Stomach (tissue), 9 donors: ENCODE measurements around the gene GPR158. TPM values are rescaled to one million over a fixed set of nuclear protein-coding genes. Genes with fewer than 3 reads are reported as not detected.

Experiments used
- DNase-seq, 2 donors: peaks; one replicate each; pipeline versions ENCODE4 v3.0.0 to v3.0.0-alpha.2; 2013 to 2019
- H3K27ac ChIP-seq, 5 donors: fragments of 200-600 bp in 4 of 5; sonication (generic) in 4 of 5; one replicate each; pipeline ENCODE4 v1.5.1; 2013 to 2019; ENCODE audit warnings: mild to moderate bottlenecking in 1 of 5, moderate library complexity in 1 of 5
- H3K27me3 ChIP-seq, 3 donors: fragments of 200-600 bp; sonication (generic); one replicate each; pipeline ENCODE4 v1.5.1; 2017 to 2019; ENCODE audit warnings: mixed run types in 1 of 3
- H3K36me3 ChIP-seq, 4 donors: fragments of 200-600 bp; sonication (generic); 1 replicate in 3 of 4; 2 replicates in 1 of 4; pipeline ENCODE4 v1.5.1; 2016 to 2019
- H3K4me1 ChIP-seq, 4 donors: fragments of 200-600 bp; sonication (generic); one replicate each; pipeline ENCODE4 v1.5.1; 2016 to 2019
- H3K4me3 ChIP-seq, 4 donors: fragments of 200-600 bp; sonication (generic) in 3 of 4; one replicate each; pipeline ENCODE4 v1.5.1; 2016 to 2019; ENCODE audit warnings: mild to moderate bottlenecking in 1 of 4
- H3K9me3 ChIP-seq, 4 donors: fragments of 200-600 bp; sonication (generic); one replicate each; pipeline ENCODE4 v1.5.1; 2016 to 2019
- CTCF ChIP-seq, 7 experiments: fragments of 450-650 bp in 4 of 7; fragments of 200-600 bp in 3 of 7; sonication (generic) in 3 of 7; IDR thresholded peaks; one replicate each; pipeline ENCODE4 v1.5.1; 2016 to 2019; ENCODE audit warnings: antibody characterized with exemption in 7 of 7, control low read depth in 2 of 7, mild to moderate bottlenecking in 1 of 7
- EP300 ChIP-seq: sonication (generic); formaldehyde crosslinking; IDR thresholded peaks from one replicate; pipeline ENCODE4 v1.6.1; 2017; ENCODE audit warnings: antibody characterized with exemption
- POLR2A ChIP-seq, 4 donors: fragments of 450-650 bp; IDR thresholded peaks; one replicate each; pipeline ENCODE4 v1.6.1; 2016; ENCODE audit warnings: antibody characterized with exemption in 4 of 4, control low read depth in 2 of 4, mild to moderate bottlenecking in 1 of 4, moderate library complexity in 1 of 4
- POLR2AphosphoS5 ChIP-seq, 3 donors: sonication (generic); formaldehyde crosslinking; IDR thresholded peaks; one replicate each; pipeline ENCODE4 v1.6.1; 2016; ENCODE audit warnings: antibody characterized with exemption in 3 of 3
- WGBS, 5 donors: extraction: QIAGEN DNeasy Blood & Tissue Kit in 3 of 5; methylation state at CpG; one replicate each; pipeline versions ENCODE4 v1.1.5 to v1.1.7; 2013 to 2018; 5-methylcytosine and 5-hydroxymethylcytosine counted together
- intact Hi-C: fragments of 100-400 bp; cut with DNase I; formaldehyde crosslinking; loops from one replicate; pipeline ENCODE4 v1.15.1; 2023; ENCODE audit warnings: low total_unique reads
- polyA plus RNA-seq, 3 donors: library from polyadenylated mRNA; stranded (reverse); fragments of 200-250 nt; gene quantifications; one replicate each; pipeline ENCODE4 v1.2.3, GENCODE V29; 2013
- total RNA-seq, 5 donors: library from RNA; depleted of rRNA; stranded (reverse); fragments of >200 nt; gene quantifications; one replicate each; pipeline versions ENCODE4 v1.1.0 to v1.2.3, GENCODE V29; 2014 to 2016
- donor health status: healthy with polysubstance abuse.
- donor health status: Bipolar disorder and iron deficiency.
- donor health status: healthy.

GPR158 gene
- total and polyA plus RNA-seq, 8 donors = 0.05 to 1.1 (median 0.20) TPM; not detected in 4

- intact Hi-C loops = no loop called here
- H3K4me3 ChIP-seq = no peak overlapping the region
Measured at GRCh38 chr10:25209618-25210017, 34.8 kb downstream of the GPR158 start.

GRCh38 chr10:25210265-25210664 lies 35.5 kb downstream of the GPR158 start:
- 50 to 68% (median 56%) methylated on average over 2 of the region's 2 CpGs for WGBS, 5 donors
- intact Hi-C loops = no loop called here
- TF ChIP-seq POLR2AphosphoS5 (IDR thresholded peaks at IDR 0.05) (no peak), POLR2A (IDR thresholded peaks at IDR 0.05) (no peak), EP300 (no peak), CTCF (IDR thresholded peaks at IDR 0.05) (no peak)
- no peaks in the 10 kb centered on the region for H3K4me1 ChIP-seq
- H3K36me3 ChIP-seq = no peaks in the 10 kb centered on the region
- DNase-seq = no peak
- no peaks in the 10 kb centered on the region for H3K27me3 ChIP-seq
- no peaks in the 10 kb centered on the region for H3K9me3 ChIP-seq
- H3K4me3 ChIP-seq = no peak overlapping the region
- no peak overlapping the region for H3K27ac ChIP-seq

More at GRCh38 chr10:25209618-25210017, 34.8 kb downstream of the GPR158 start:
- H3K4me1 ChIP-seq = no peaks in the 10 kb centered on the region
- no peaks in the 10 kb centered on the region for H3K27me3 ChIP-seq
- no peak overlapping the region for H3K27ac ChIP-seq
- no peak for TF ChIP-seq POLR2A (IDR thresholded peaks at IDR 0.05)
- no peak for TF ChIP-seq EP300
- no peak for TF ChIP-seq CTCF (IDR thresholded peaks at IDR 0.05)
- no peak for TF ChIP-seq POLR2AphosphoS5 (IDR thresholded peaks at IDR 0.05)
- no peak for DNase-seq
- 16 to 42% (median 25%) methylated on average over 2 of the region's 2 CpGs for WGBS, 5 donors
- no peaks in the 10 kb centered on the region for H3K9me3 ChIP-seq
- no peaks in the 10 kb centered on the region for H3K36me3 ChIP-seq

- Histone ChIP-seq H3K27ac (no peak overlapping the region), H3K9me3 (no peaks in the 10 kb centered on the region), H3K36me3 (no peaks in the 10 kb centered on the region), H3K4me1 (no peaks in the 10 kb centered on the region), H3K27me3 (no peaks in the 10 kb centered on the region), H3K4me3 (no peak overlapping the region)
- intact Hi-C loops = no loop called here
- WGBS, 5 donors = 41 to 82% (median 74%) methylated on average over 1 of the region's 1 CpG
- TF ChIP-seq POLR2AphosphoS5 (IDR thresholded peaks at IDR 0.05) (no peak), POLR2A (IDR thresholded peaks at IDR 0.05) (no peak), CTCF (IDR thresholded peaks at IDR 0.05) (no peak), EP300 (no peak)
- DNase-seq = no peak
Measured at GRCh38 chr10:25220156-25220555, 45.4 kb downstream of the GPR158 start.

- no peaks in the 10 kb centered on the region for H3K36me3 ChIP-seq
- 84 to 95% (median 94%) methylated on average over 7 of the region's 7 CpGs for WGBS, 5 donors
Measured at GRCh38 chr10:25222085-25222660, 47.4 kb downstream of the GPR158 start.

More at GRCh38 chr10:25222085-25222660, 47.4 kb downstream of the GPR158 start:
- intact Hi-C loops = no loop called here
- no peak overlapping the region for H3K4me3 ChIP-seq
- no peaks in the 10 kb centered on the region for H3K27me3 ChIP-seq
- TF ChIP-seq POLR2A (IDR thresholded peaks at IDR 0.05) = no peak
- TF ChIP-seq EP300 = no peak
- TF ChIP-seq POLR2AphosphoS5 (IDR thresholded peaks at IDR 0.05) = no peak
- TF ChIP-seq CTCF (IDR thresholded peaks at IDR 0.05) = no peak
- no peaks in the 10 kb centered on the region for H3K4me1 ChIP-seq
- no peaks in the 10 kb centered on the region for H3K9me3 ChIP-seq
- H3K27ac ChIP-seq = no peak overlapping the region
- no peak for DNase-seq
